Effector memory CD4-positive, alpha-beta T cell (primary cell): ENCODE results near the gene CCNT1.

Experiments used
- DNase-seq, 3 donors: peaks; one replicate each; pipeline ENCODE4 v3.0.0-alpha.2; 2020
- H3K27ac ChIP-seq: 2 replicates; pipeline ENCODE4 v1.7.0; 2013; ENCODE audit warnings: mild to moderate bottlenecking, low read length, moderate library complexity; ENCODE audit not compliant: insufficient read depth, poor library complexity, severe bottlenecking
- H3K27me3 ChIP-seq: replicated peaks from 2 replicates; pipeline ENCODE4 v1.7.0; 2013; ENCODE audit warnings: mild to moderate bottlenecking, low read length; ENCODE audit not compliant: insufficient read depth, control insufficient read depth, poor library complexity, severe bottlenecking
- H3K36me3 ChIP-seq: 2 replicates; pipeline ENCODE4 v1.7.0; 2013; ENCODE audit warnings: mild to moderate bottlenecking, low read length, moderate library complexity; ENCODE audit not compliant: control insufficient read depth, insufficient read depth
- H3K4me1 ChIP-seq: 2 replicates; pipeline ENCODE4 v1.7.0; 2013; ENCODE audit warnings: low read length, mild to moderate bottlenecking; ENCODE audit not compliant: control insufficient read depth, insufficient read depth, poor library complexity, severe bottlenecking
- H3K4me3 ChIP-seq: 2 replicates; pipeline ENCODE4 v1.7.0; 2013; ENCODE audit warnings: low read length, low read depth, mild to moderate bottlenecking; ENCODE audit not compliant: insufficient read depth, poor library complexity, severe bottlenecking
- H3K9me3 ChIP-seq: 2 replicates; pipeline ENCODE4 v1.7.0; 2013; ENCODE audit warnings: mild to moderate bottlenecking, low read length, moderate library complexity; ENCODE audit not compliant: control insufficient read depth

CCNT1 gene

GRCh38 chr12:48694038-48694437 is 22.5 kb downstream of the CCNT1 start:
- DNase-seq = no peak
- Histone ChIP-seq H3K4me1 (no peaks in the 10 kb centered on the region), H3K9me3 (no peaks in the 10 kb centered on the region), H3K27me3 (no peaks in the 10 kb centered on the region), H3K36me3 (peaks cover 55% of the 10 kb centered on the region), H3K4me3 (no peak overlapping the region), H3K27ac (no peak overlapping the region)

DNA sequence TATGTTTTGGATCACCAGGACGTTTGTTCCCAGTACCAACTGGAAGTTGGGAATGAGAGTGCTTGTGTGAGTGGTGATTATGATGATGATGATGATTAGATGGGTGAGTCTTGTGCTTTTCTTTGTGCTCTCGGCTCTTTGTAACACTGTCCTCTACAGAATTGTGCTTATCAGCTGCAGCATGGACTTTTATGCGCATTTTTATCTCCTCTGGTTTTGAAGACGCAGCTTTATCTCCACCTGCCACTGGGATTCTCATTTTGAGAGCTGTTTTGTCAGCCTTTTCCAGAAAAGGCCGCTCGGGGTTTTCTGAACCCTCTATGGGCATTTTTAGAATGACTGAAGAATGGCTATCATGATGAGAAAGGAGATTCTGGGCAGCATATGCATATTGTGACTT is 22.9 kb downstream of the CCNT1 start:
- no peak overlapping the region for H3K4me3 ChIP-seq
- no peak for DNase-seq
- H3K27ac ChIP-seq = no peak overlapping the region
- peaks cover 54% of the 10 kb centered on the region for H3K36me3 ChIP-seq
- H3K4me1 ChIP-seq = no peaks in the 10 kb centered on the region
- no peaks in the 10 kb centered on the region for H3K9me3 ChIP-seq
- no peaks in the 10 kb centered on the region for H3K27me3 ChIP-seq

GRCh38 chr12:48691826-48692487 is 24.6 kb downstream of the CCNT1 start:
- no peaks in the 10 kb centered on the region for H3K9me3 ChIP-seq
- DNase-seq = no peak
- H3K4me3 ChIP-seq = no peak overlapping the region
- no peaks in the 10 kb centered on the region for H3K27me3 ChIP-seq
- H3K4me1 ChIP-seq = no peaks in the 10 kb centered on the region
- H3K36me3 ChIP-seq = peaks cover 46% of the 10 kb centered on the region
- H3K27ac ChIP-seq = no peak overlapping the region

- H3K27ac ChIP-seq = no peak overlapping the region
- peaks cover 40% of the 10 kb centered on the region for H3K36me3 ChIP-seq
- DNase-seq = no peak
- H3K9me3 ChIP-seq = no peaks in the 10 kb centered on the region
- no peaks in the 10 kb centered on the region for H3K4me1 ChIP-seq
- H3K4me3 ChIP-seq = no peak overlapping the region
- no peaks in the 10 kb centered on the region for H3K27me3 ChIP-seq
These were observed 25.5 kb downstream of the CCNT1 start for GRCh38 chr12:48690990-48691389.

GRCh38 chr12:48690436-48690835 is 26.1 kb downstream of the CCNT1 start:
- peaks cover 34% of the 10 kb centered on the region for H3K36me3 ChIP-seq
- no peak overlapping the region for H3K4me3 ChIP-seq
- no peak for DNase-seq
- H3K27me3 ChIP-seq = no peaks in the 10 kb centered on the region
- H3K27ac ChIP-seq = no peak overlapping the region
- H3K9me3 ChIP-seq = no peaks in the 10 kb centered on the region
- H3K4me1 ChIP-seq = no peaks in the 10 kb centered on the region

- Histone ChIP-seq H3K27ac (no peak overlapping the region), H3K27me3 (no peaks in the 10 kb centered on the region), H3K4me1 (no peaks in the 10 kb centered on the region), H3K4me3 (no peak overlapping the region), H3K9me3 (no peaks in the 10 kb centered on the region), H3K36me3 (peaks cover 23% of the 10 kb centered on the region)
- DNase-seq = no peak
These were observed 27.7 kb downstream of the CCNT1 start for GRCh38 chr12:48688836-48689235.

- Histone ChIP-seq H3K9me3 (no peaks in the 10 kb centered on the region), H3K27ac (no peak overlapping the region), H3K27me3 (no peaks in the 10 kb centered on the region), H3K4me3 (no peak overlapping the region), H3K36me3 (peaks cover 12% of the 10 kb centered on the region), H3K4me1 (no peaks in the 10 kb centered on the region)
- no peak for DNase-seq
These were observed 28.9 kb downstream of the CCNT1 start for GRCh38 chr12:48687592-48687991.

DNA sequence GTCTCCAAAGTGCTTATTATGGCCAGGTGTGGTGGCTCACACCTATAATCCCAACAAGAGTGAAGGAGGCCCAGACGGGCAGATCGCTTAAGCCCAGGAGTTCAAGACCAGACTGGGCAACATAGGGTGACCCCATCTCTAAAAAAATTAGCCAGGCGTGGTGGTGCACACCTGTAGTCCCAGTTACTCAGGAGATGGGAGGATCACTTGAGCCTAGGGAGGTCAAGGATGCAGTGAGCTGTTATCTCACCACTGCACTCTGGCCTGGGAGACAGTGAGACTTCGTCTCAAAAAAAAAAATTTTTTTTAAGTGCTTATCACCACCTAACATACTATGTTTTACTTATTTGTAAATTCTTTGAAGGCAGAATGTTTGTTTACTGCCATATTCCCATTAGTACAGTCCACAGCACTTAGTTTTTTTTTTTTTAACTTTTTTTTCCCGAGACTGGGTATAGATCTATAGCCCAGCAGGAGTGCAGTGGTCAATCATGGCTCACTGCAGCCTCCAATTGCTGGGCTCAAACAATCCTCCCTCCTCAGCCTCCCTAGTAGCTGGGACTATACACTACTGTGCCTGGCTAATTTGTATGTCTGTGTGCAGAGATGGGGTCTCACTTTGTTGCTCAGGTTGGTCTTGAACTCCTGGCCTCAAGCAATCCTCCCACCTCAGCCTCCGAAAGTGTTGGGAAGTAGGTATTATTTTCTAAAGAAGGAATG is 29.7 kb downstream of the CCNT1 start:
- Histone ChIP-seq H3K4me1 (no peaks in the 10 kb centered on the region), H3K4me3 (no peak overlapping the region), H3K36me3 (peaks cover 8% of the 10 kb centered on the region), H3K27me3 (no peaks in the 10 kb centered on the region), H3K27ac (no peak overlapping the region), H3K9me3 (no peaks in the 10 kb centered on the region)
- no peak for DNase-seq

DNA sequence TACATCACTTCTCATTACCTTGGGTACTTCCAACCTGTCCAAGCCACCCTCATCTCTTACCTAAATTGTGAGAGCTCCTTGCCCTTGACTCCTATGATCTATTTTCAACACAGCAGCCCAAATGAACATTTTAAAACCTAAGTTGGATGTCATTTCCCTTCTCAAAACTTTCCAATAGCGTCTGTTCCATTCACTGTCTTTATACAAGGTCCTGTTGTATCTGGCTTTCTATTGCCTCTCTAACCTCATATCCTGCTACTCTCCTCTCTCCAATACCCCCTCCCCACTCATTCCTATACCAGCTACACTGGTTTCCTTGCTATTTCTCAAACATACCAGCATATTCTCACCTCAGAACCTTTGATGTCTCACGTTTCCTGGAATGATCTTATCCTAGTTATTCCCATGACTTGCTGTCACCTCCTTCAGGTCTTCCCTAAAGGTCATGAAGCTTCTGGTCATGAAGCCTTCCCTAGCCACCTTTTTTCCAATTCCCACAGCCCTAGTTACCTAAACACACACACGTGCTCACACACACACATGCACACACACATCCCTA is 30.4 kb downstream of the CCNT1 start:
- peaks cover 3% of the 10 kb centered on the region for H3K4me1 ChIP-seq
- no peak overlapping the region for H3K27ac ChIP-seq
- no peak overlapping the region for H3K4me3 ChIP-seq
- DNase-seq = no peak
- no peaks in the 10 kb centered on the region for H3K27me3 ChIP-seq
- peaks cover 7% of the 10 kb centered on the region for H3K36me3 ChIP-seq
- no peaks in the 10 kb centered on the region for H3K9me3 ChIP-seq

DNA sequence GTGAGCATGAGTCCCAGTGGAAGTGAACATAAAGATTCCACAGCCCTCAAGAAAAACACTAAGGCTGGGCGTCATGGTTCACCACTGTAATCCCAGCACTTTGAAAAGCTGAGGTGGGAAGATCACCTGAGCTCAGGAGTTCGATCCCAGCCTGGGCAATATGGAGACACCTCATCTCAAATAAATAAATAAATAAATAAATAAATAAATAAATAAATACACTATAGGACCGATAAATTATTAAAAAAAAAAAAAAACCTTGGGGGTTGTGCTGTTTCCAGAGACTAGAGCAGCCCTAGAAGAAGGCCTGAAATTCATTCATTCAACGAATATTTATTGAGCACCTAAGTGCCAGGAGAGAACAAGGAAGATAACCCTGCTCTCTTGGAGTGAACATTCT is 33.0 kb downstream of the CCNT1 start:
- peaks cover 12% of the 10 kb centered on the region for H3K4me1 ChIP-seq
- DNase-seq = no peak
- no peaks in the 10 kb centered on the region for H3K9me3 ChIP-seq
- H3K27ac ChIP-seq = no peak overlapping the region
- no peaks in the 10 kb centered on the region for H3K27me3 ChIP-seq
- no peak overlapping the region for H3K4me3 ChIP-seq
- H3K36me3 ChIP-seq = peaks cover 4% of the 10 kb centered on the region
